ENCODE measurements around the gene PCMTD2.

Gene PCMTD2

DNA sequence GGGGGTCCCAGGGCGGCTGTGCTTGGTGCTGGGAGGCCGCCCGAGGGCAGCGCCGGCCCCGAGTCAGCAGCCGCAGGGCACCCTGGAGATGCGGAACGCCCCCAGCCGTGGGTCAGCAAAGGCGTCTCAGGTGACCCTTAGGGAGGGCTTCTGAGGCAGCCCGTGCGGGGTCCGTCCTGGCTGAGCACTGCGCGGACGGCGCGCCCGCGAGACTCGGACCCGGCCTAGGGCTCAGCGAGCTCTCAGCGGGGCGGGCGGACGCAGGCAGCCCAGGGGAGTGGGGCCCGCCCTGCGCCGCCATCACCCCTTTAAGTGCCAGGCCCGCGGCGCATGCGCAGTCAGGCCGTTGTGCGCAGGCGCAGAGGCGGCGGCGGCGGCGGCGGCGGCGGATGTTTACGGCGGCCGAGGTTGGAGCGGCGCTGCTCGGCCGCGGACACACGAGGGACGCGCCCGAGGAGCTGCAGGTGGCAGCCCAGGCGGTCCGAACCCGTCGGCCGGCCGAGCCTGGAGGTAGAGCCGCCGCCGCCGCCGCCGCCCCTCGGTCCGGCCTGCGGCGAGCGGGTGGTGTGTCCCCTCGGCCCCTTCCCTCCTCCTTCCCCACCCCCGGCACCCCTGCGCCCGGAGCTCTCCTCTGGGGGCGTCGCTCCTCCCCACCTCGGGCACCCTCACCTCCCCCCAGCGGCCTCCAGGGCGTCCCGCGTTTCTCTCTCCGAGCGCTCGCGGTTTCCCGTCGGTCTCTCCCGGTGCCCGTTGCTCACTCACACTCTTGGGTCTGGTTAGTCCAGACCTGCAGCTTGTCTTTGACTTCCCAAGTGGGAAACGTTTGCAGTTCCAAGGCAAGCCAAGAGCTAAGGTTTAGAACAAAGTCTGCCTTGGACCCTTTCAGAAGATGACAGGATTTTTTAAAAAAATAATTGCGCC, at the start of gene PCMTD2:
TSS of gene PCMTD2 (plus strand) at position 388 of the 921 bp plus-strand sequence. CDS start 4,218 bp downstream, outside the sequence.
- peak; percentile 77 for DNase-seq

DNA sequence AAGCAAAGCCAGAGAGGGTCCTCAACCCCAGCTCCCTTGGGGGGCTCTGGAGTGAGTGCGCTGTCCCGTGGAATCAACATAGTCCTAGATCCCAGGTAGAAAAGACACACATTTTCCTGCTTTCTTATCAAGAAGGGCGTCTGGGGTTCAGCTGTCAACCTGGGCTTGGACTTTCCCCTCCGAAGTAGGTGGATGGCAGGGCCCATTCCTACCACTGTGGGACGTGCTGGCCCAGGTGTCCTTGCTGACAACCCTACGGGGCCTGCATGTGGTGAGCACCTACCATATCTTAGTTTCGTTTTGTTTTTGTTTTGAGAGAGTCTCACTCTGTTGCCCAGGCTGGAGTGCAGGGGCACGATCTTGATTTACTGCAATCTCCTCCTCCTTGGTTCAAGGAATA, 48.9 kb upstream of the PCMTD2 start:
- no peak for DNase-seq

DNA sequence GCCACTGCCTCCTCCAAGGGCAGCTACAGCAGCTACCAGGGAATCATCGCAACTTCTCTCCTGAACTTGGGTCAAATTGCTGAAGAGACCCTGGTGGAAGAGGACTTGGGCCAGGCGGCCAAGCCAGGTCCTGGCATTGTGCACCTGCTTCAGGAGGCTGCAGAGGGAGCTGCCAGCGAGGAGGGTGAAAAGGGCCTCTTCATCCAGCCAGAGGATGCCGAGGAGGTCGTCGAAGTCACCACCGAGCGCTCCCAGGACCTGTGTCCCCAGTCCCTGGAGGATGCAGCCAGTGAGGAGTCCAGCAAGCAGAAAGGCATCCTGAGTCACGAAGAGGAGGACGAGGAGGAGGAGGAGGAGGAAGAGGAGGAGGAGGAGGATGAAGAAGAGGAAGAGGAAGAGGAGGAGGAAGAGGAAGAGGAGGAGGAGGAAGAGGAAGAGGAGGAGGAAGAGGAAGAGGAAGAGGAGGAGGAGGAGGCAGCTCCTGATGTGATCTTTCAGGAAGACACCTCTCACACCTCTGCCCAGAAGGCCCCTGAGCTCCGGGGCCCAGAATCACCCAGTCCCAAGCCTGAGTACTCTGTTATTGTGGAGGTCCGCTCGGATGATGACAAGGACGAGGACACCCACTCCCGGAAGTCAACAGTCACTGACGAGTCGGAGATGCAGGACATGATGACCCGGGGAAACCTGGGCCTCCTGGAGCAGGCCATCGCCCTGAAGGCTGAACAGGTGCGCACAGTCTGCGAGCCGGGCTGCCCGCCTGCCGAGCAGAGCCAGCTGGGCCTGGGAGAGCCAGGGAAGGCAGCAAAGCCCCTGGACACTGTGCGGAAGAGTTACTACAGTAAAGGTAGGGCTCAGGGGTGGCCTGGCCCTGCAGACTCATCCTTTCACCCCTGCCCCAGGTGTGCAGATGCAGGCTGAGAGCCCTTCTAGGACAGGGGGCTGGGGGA, 47.6 kb upstream of the PCMTD2 start:
- DNase-seq = no peak

GRCh38 chr20:64209148-64209547, 46.4 kb upstream of the PCMTD2 start:
- DNase-seq = no peak

- DNase-seq = no peak
These were observed 44.7 kb upstream of the PCMTD2 start for GRCh38 chr20:64210656-64211369.

DNA sequence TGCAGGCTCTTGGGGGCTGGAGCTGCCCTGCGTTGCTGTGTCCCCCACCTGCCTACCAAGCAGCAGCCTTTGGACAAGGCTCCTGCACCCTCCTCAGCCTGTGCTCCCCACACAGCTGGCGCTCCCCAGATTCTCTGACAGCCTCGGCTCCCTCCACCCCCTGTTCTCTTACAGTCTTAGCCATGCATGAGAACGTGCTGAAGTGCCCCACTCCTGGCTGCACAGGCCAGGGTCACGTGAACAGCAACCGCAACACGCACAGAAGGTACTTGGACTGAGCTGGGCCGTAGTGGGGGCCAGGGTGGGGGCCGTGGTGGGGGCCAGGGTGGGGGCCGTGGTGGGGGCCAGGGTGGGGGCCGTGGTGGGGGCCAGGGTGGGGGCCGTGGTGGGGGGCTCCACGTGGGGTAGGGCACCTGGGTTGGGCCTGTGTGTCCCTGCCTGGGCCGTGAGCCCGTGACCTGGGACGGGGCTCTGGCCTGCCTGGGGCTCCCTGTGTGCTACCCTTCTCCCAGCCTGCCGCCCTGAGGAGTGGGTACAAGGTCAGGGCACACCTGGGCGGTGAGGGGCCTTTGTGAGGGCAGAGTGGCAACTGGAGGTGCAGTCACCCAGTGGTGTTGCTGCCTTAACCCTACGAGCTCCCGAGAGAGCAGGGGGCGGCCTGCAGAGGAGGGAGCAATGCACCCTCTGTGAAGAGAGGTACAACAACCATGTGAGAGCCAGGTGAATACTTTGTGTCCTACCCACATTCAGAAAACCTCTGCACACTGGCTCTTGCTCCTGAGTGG, 43.5 kb upstream of the PCMTD2 start:
- no peak for DNase-seq

DNA sequence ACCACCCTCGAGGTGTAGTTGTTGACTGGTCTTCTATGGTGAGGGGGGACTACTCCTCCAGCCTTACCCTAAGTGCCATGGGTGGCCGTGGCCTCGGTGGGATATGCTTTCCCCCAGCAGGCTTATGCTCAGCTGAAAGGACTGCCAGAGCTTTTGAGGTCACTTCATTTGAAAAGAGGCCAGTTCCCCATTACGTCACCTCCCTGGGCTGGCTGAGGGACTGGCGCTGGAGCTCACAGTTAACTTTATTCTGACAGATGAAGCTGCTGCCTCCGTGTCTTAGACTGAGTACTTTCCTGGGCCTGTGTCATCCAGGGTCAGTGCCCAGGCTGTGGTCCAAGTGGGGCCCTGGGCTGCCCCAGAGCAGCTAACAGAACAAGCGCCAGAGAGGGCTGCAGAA, 42.8 kb upstream of the PCMTD2 start:
- no peak for DNase-seq

GRCh38 chr20:64214113-64214512, 41.4 kb upstream of the PCMTD2 start:
- DNase-seq = no peak

GRCh38 chr20:64214952-64215351, 40.6 kb upstream of the PCMTD2 start:
- DNase-seq = no peak

- DNase-seq = no peak
These were observed 39.5 kb upstream of the PCMTD2 start for GRCh38 chr20:64216036-64216435.

GRCh38 chr20:64216910-64217309, 38.6 kb upstream of the PCMTD2 start:
- DNase-seq = no peak

- DNase-seq = no peak
These were observed 37.9 kb upstream of the PCMTD2 start for GRCh38 chr20:64217539-64218221.

DNA sequence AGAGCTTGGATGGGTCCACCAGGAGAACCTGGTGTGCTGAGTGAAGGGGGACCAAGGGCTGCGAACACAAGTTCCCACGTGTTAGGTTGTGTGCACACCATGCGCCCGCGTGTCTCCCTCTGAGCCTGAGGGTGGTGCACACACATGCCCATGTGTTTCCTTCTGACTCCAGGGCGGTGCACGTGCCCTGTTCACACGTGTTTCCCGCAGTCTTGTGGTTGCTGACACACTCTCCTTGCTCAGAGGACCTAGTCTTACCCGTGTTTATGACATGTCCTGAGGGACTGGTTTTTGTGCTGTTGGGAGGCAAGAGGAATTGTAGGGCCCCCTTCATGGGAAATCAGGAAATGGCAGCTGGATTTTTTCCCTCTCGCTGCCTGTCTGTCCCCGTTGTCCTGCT, 36.3 kb upstream of the PCMTD2 start:
- no peak for DNase-seq

GRCh38 chr20:64219730-64220129, 35.8 kb upstream of the PCMTD2 start:
- no peak for DNase-seq

GRCh38 chr20:64220420-64220819, 35.1 kb upstream of the PCMTD2 start:
- DNase-seq = no peak

GRCh38 chr20:64220891-64221527, 34.5 kb upstream of the PCMTD2 start:
- DNase-seq = no peak

- DNase-seq = no peak
These were observed 33.2 kb upstream of the PCMTD2 start for GRCh38 chr20:64222291-64222735.

DNA sequence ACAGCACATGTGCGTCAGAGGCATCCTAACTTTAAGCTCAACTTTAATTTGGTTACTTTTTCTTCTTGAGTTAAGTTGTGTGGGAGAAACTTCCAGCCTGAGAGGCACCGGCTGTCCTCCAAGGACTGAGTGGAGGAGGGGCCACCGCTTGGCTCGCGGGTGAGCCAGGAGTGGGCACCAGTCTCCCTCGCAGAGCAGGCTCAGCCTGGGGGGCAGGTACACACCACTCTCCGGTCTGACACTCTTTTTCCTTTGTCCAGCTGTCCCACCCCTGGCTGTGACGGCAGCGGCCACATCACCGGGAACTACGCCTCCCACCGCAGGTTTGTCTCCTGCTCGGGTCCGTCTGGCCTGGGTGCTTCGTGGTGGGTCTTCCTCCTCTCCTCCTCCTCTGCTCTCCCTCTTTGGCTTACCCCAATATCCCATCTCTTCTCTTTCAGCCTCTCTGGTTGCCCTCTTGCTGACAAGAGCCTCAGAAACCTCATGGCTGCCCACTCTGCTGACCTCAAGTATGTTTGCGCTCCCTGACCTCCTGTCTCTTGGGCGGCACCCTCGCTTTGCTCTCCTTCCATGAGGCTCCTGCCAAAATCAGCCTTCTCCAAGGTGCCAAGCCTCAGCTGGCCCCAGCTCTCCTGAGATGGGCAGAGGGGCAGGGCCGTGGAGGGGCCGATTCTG, 32.6 kb upstream of the PCMTD2 start:
- no peak for DNase-seq

GRCh38 chr20:64223526-64224067, 32.0 kb upstream of the PCMTD2 start:
- DNase-seq = no peak
